HEK293 (cell line): ENCODE results near the gene NAA80.

ENCODE experiments used
- CTCF ChIA-PET: fragments of 350-600 bp; formaldehyde crosslinking; extraction: SDS; loops from one replicate; lab custom pipeline; 2021; ENCODE audit warnings: antibody characterized with exemption; lab: Yijun Ruan, JAX
- POLR2A ChIA-PET: fragments of 300-600 bp; formaldehyde crosslinking; extraction: SDS; loops from one replicate; lab custom pipeline; 2020; ENCODE audit warnings: antibody characterized with exemption, inconsistent platforms; lab: Yijun Ruan, JAX
- H3K27ac ChIP-seq: fragments of 200-500 bp; sonication (Bioruptor generic); 2 replicates; pipeline ENCODE4 v1.5.1; 2014; ENCODE audit warnings: low read depth, low read length, control low read depth, inconsistent platforms; ENCODE audit errors: extremely low read depth
- H3K36me3 ChIP-seq, 2 experiments: fragments of 200-500 bp in 1 of 2; sonication (Bioruptor generic) in 1 of 2; 1 replicate in 1 of 2; 2 replicates in 1 of 2; pipeline ENCODE4 v1.5.1; 2014 to 2017; ENCODE audit warnings: inconsistent platforms in 2 of 2, low read length in 2 of 2; ENCODE audit not compliant: control insufficient read depth in 2 of 2, insufficient read depth in 1 of 2
- H3K4me1 ChIP-seq: fragments of 200-500 bp; sonication (Bioruptor generic); 2 replicates; pipeline ENCODE4 v1.5.1; 2014; ENCODE audit warnings: mild to moderate bottlenecking, low read length, inconsistent platforms; ENCODE audit not compliant: control insufficient read depth, insufficient read depth
- H3K4me3 ChIP-seq: 2 replicates; pipeline ENCODE4 v1.5.1; 2011; ENCODE audit warnings: low read depth, mild to moderate bottlenecking, control low read depth, low read length, moderate library complexity
- H3K9me3 ChIP-seq: fragments of 200-500 bp; sonication (Bioruptor generic); 2 replicates; pipeline ENCODE4 v1.5.1; 2014; ENCODE audit warnings: low read depth, low read length, inconsistent platforms; ENCODE audit not compliant: control insufficient read depth, insufficient read depth
- EGR2 ChIP-seq: fragments of 450-650 bp; formaldehyde crosslinking; IDR thresholded peaks from 2 replicates; pipeline ENCODE4 v1.5.1; 2016; ENCODE audit warnings: low read depth, missing biosample characterization, missing genetic modification characterization
- IKZF3 ChIP-seq: fragments of 450-650 bp; IDR thresholded peaks from 2 replicates; pipeline ENCODE4 v1.5.0; 2018; ENCODE audit warnings: missing biosample characterization, mild to moderate bottlenecking, missing genetic modification characterization, moderate library complexity
- KLF1 ChIP-seq: fragments of 450-650 bp; formaldehyde crosslinking; IDR thresholded peaks from 2 replicates; pipeline ENCODE4 v1.5.1; 2016; ENCODE audit warnings: missing biosample characterization, missing genetic modification characterization
- SCRT1 ChIP-seq: fragments of 450-650 bp; formaldehyde crosslinking; IDR thresholded peaks from 2 replicates; pipeline ENCODE4 v1.5.1; 2016; ENCODE audit warnings: missing biosample characterization, missing genetic modification characterization, borderline replicate concordance
- ZFHX2 ChIP-seq: fragments of 450-650 bp; formaldehyde crosslinking; conservative IDR thresholded peaks from 2 replicates; pipeline ENCODE4 v1.5.1; 2016; ENCODE audit warnings: missing biosample characterization, missing genetic modification characterization
- ZFP37 ChIP-seq: fragments of 450-650 bp; formaldehyde crosslinking; IDR thresholded peaks from 2 replicates; pipeline ENCODE4 v1.5.1; 2016; ENCODE audit warnings: missing biosample characterization, missing genetic modification characterization
- ZIC2 ChIP-seq: fragments of 450-650 bp; formaldehyde crosslinking; IDR thresholded peaks from 2 replicates; pipeline ENCODE4 v1.5.1; 2016; ENCODE audit warnings: missing biosample characterization, missing genetic modification characterization
- ZNF146 ChIP-seq: fragments of 450-650 bp; formaldehyde crosslinking; IDR thresholded peaks from 2 replicates; pipeline ENCODE4 v1.5.1; 2016; ENCODE audit warnings: missing biosample characterization, missing genetic modification characterization
- ZNF501 ChIP-seq: fragments of 450-650 bp; formaldehyde crosslinking; IDR thresholded peaks from 2 replicates; pipeline ENCODE4 v1.5.1; 2016; ENCODE audit warnings: missing biosample characterization, missing genetic modification characterization
- ZNF521 ChIP-seq: fragments of 450-650 bp; formaldehyde crosslinking; IDR thresholded peaks from 2 replicates; pipeline ENCODE4 v1.5.1; 2017; ENCODE audit warnings: missing biosample characterization, mild to moderate bottlenecking, missing genetic modification characterization
- ZNF596 ChIP-seq: fragments of 450-650 bp; IDR thresholded peaks from 2 replicates; pipeline ENCODE4 v1.5.0; 2018; ENCODE audit warnings: missing biosample characterization, mild to moderate bottlenecking, missing genetic modification characterization, moderate library complexity
- ZNF629 ChIP-seq: fragments of 450-650 bp; formaldehyde crosslinking; IDR thresholded peaks from 2 replicates; pipeline ENCODE4 v1.5.1; 2017; ENCODE audit warnings: missing biosample characterization, missing genetic modification characterization
- TF ChIP-seq, protein P1 (sequence below): fragments of 450-650 bp; formaldehyde crosslinking; IDR thresholded peaks from 2 replicates; pipeline ENCODE4 v1.5.1; 2016; ENCODE audit warnings: missing biosample characterization, missing genetic modification characterization
- TF ChIP-seq, protein P2 (sequence below): fragments of 450-650 bp; formaldehyde crosslinking; IDR thresholded peaks from 2 replicates; pipeline ENCODE4 v1.5.1; 2017; ENCODE audit warnings: missing biosample characterization, missing genetic modification characterization
- TF ChIP-seq, protein P3 (sequence below): fragments of 450-650 bp; formaldehyde crosslinking; IDR thresholded peaks from 2 replicates; pipeline ENCODE4 v1.5.1; 2016; ENCODE audit warnings: missing biosample characterization, missing genetic modification characterization

The NAA80 gene

DNA sequence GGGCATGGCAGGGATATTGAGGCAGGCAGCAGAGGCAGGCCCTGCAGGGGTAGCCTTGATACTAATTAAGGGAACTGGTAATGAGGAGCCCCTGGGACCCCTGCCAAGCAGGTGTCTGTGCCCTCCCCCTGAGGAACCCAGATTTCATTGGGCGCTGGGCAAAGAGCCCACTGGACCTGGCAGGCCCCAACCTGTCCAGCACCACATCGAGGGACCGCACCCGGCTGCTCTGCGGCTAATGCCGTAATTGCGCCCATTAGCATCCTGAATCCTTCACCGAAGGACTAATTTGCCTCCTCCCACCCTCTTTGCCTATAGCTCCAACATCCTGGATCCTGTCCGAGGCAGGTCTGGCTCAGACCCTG is 44.0 kb downstream of the NAA80 start:
- Histone ChIP-seq H3K27ac (no peak overlapping the region), H3K9me3 (no peaks in the 10 kb centered on the region), H3K4me3 (no peak overlapping the region), H3K36me3 (peaks cover 5 to 53% of the 10 kb centered on the region in 2 experiments), H3K4me1 (no peaks in the 10 kb centered on the region; the same call in 1 of the 2 replicates)
- ChIA-PET CTCF (interaction anchor here (2.5 kb wide), 1 partner anchor 8 kb away, joined by 20 read pairs; no protein-coding TSS in a partner anchor), POLR2A (interaction anchor here (1.6 kb wide), 1 partner anchor 10 kb away, joined by 4 read pairs; no protein-coding TSS in a partner anchor)
- no peak for TF ChIP-seq ZNF501
- no peak for TF ChIP-seq SCRT1 (tag by site-specific recombination)
- TF ChIP-seq EGR2 (tag by site-specific recombination), result no peak
- TF ChIP-seq, protein P1, sequence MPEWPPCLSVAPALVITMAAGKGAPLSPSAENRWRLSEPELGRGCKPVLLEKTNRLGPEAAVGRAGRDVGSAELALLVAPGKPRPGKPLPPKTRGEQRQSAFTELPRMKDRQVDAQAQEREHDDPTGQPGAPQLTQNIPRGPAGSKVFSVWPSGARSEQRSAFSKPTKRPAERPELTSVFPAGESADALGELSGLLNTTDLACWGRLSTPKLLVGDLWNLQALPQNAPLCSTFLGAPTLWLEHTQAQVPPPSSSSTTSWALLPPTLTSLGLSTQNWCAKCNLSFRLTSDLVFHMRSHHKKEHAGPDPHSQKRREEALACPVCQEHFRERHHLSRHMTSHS (tag by site-specific recombination), result no peak
- no peak for TF ChIP-seq IKZF3 (tag by site-specific recombination)
- no peak for TF ChIP-seq ZIC2 (tag by site-specific recombination)
- no peak for TF ChIP-seq ZNF521 (tag by site-specific recombination)
- no peak for TF ChIP-seq ZNF596 (tag by site-specific recombination)

DNA sequence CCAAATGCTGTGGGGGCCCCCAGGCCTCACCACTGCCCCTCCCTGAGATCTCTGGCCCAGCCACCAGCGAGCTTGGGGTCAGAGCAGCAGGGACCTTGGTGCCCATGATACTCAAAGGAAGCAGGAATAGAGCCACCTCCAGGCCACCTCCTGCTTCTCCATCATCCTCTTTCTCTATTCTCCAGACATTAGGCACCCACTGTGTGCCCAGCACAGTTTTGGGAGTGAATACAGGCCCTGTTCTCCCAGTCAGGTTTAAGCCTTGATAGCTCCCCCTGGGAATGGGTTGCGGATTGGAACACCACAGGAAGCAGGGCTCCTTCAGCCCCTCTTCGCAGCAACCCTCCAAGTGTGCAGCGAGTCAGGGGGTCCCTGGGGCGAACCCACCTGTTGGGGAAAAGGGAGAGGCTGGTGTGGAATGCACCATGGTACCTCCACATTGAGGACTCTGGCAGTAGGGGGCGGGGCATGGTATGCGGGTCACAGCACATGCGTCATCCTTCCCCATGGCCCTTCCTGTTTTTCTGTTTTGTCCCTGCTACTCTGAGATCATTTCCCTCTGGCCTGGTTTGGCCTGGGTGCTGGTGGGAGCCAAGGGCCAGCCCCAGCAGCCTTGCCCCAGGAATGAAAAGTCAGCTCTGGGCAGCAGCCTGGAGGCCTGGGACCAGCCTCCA is 44.5 kb downstream of the NAA80 start:
- CTCF ChIA-PET, result interaction anchor here (0.7 to 2.5 kb wide), 4 partner anchors 8 to 701 kb away, joined by 3 to 20 read pairs (median 3); no protein-coding TSS in a partner anchor
- no peaks in the 10 kb centered on the region for H3K9me3 ChIP-seq
- TF ChIP-seq, protein P2, sequence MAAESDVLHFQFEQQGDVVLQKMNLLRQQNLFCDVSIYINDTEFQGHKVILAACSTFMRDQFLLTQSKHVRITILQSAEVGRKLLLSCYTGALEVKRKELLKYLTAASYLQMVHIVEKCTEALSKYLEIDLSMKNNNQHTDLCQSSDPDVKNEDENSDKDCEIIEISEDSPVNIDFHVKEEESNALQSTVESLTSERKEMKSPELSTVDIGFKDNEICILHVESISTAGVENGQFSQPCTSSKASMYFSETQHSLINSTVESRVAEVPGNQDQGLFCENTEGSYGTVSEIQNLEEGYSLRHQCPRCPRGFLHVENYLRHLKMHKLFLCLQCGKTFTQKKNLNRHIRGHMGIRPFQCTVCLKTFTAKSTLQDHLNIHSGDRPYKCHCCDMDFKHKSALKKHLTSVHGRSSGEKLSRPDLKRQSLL, result peak; percentile 37; the same call in 1 of the 2 replicates
- no peak for TF ChIP-seq ZFP37 (tag by site-specific recombination)
- no peak for TF ChIP-seq ZNF629 (tag by site-specific recombination)
- peaks cover 5 to 54% of the 10 kb centered on the region in 2 experiments for H3K36me3 ChIP-seq
- no peaks in the 10 kb centered on the region; the same call in 1 of the 2 replicates for H3K4me1 ChIP-seq
- POLR2A ChIA-PET, result interaction anchor here (1.6 kb wide), 1 partner anchor 10 kb away, joined by 4 read pairs; no protein-coding TSS in a partner anchor
- H3K4me3 ChIP-seq, result no peak overlapping the region
- no peak overlapping the region for H3K27ac ChIP-seq

DNA sequence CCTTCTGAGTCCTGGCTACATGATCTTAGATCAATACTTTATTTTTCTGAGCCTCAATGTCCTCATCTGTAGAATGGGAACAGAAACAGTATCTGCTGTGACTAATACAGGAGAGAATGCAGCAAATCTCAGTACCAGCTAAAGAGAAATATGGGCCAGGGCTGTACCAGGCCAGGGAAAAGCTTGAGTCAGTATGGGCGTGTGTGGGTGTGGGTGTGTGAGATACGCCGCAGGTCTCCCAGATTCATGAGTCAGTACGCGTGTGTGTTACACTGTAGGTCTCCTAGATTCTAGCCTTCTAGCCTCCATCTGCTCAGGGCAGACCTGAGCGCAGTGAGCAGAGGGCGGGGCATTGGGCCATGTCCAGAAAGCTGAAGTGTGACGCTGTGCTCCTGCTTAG is 48.0 kb downstream of the NAA80 start:
- H3K4me1 ChIP-seq, result no peaks in the 10 kb centered on the region
- peaks cover 0 to 32% of the 10 kb centered on the region in 2 experiments; a peak in 2 of 3 replicates for H3K36me3 ChIP-seq
- POLR2A ChIA-PET, result interaction anchor here (1.1 kb wide), 1 partner anchor 24 kb away, joined by 3 read pairs; no protein-coding TSS in a partner anchor
- no peak overlapping the region for H3K27ac ChIP-seq
- no peaks in the 10 kb centered on the region for H3K9me3 ChIP-seq
- CTCF ChIA-PET, result interaction anchor here (0.8 to 5.5 kb wide), 4 partner anchors 13 to 70 kb away, joined by 3 to 71 read pairs (median 4); partner anchors contain the start of gene GNAT1
- H3K4me3 ChIP-seq, result no peak overlapping the region
- TF ChIP-seq, protein P3, sequence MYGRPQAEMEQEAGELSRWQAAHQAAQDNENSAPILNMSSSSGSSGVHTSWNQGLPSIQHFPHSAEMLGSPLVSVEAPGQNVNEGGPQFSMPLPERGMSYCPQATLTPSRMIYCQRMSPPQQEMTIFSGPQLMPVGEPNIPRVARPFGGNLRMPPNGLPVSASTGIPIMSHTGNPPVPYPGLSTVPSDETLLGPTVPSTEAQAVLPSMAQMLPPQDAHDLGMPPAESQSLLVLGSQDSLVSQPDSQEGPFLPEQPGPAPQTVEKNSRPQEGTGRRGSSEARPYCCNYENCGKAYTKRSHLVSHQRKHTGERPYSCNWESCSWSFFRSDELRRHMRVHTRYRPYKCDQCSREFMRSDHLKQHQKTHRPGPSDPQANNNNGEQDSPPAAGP (tag by site-specific recombination), result peak; percentile 62; the same call in 1 of the 2 replicates
- TF ChIP-seq KLF1 (tag by site-specific recombination), result peak; percentile 80
- no peak for TF ChIP-seq ZNF146 (tag by site-specific recombination)
- peak; percentile 57 for TF ChIP-seq ZFHX2 (tag by site-specific recombination)
